ENCODE measurements around the gene PHAF1.

- no peak for TF ChIP-seq CTCF (IDR thresholded peaks at IDR 0.05; ENCODE audit: poor library complexity, severe bottlenecking)
- TF ChIP-seq EP300 (conservative IDR thresholded peaks at IDR 0.05; ENCODE audit: poor library complexity, severe bottlenecking), result no peak
Measured at GRCh38 chr16:67156143-67156844, 46.6 kb downstream of the PHAF1 start.

All from neural cell (in vitro differentiated cells).